SU-DHL-6 (cell line): Measurements from ENCODE around the gene ZNF248.

Source experiments
- H2AFZ ChIP-seq: fragments of 200-600 bp; sonication (generic); 2 replicates; pipeline ENCODE4 v1.6.1; 2014; ENCODE audit warnings: low read depth, mild to moderate bottlenecking, moderate library complexity, mixed read lengths, antibody characterized with exemption, low read length; ENCODE audit not compliant: severe bottlenecking
- H3F3A ChIP-seq: fragments of 200-600 bp; shearing (Covaris generic); 2 replicates; pipeline ENCODE4 v1.6.0; 2016; ENCODE audit warnings: antibody characterized with exemption, mild to moderate bottlenecking; ENCODE audit not compliant: insufficient read depth
- H3K27ac ChIP-seq: fragments of 200-600 bp; sonication (generic); 2 replicates; pipeline ENCODE4 v1.5.1; 2016; ENCODE audit warnings: low read depth, mild to moderate bottlenecking, low read length, moderate library complexity, mixed read lengths
- H3K27me3 ChIP-seq: fragments of 200-600 bp; sonication (generic), shearing (Covaris generic); 2 replicates; pipeline ENCODE4 v1.6.0; 2014; ENCODE audit warnings: mild to moderate bottlenecking, low read length
- H3K36me3 ChIP-seq: fragments of 200-600 bp; sonication (generic); 2 replicates; pipeline ENCODE4 v1.6.1; 2014; ENCODE audit warnings: mild to moderate bottlenecking, low read length, mixed read lengths
- H3K4me2 ChIP-seq: fragments of 300-600, 200-600 bp; shearing (Covaris generic), sonication (generic); 2 replicates; pipeline ENCODE4 v1.6.0; 2014; ENCODE audit warnings: low read length, low read depth, mild to moderate bottlenecking; ENCODE audit not compliant: poor library complexity, severe bottlenecking
- H3K4me3 ChIP-seq: fragments of 200-600 bp; sonication (generic); 2 replicates; pipeline ENCODE4 v1.5.1; 2014; ENCODE audit warnings: antibody characterized with exemption, low read length, mild to moderate bottlenecking, mixed read lengths; ENCODE audit not compliant: insufficient read depth, poor library complexity, severe bottlenecking
- H3K79me2 ChIP-seq: fragments of 200-600 bp; sonication (generic); 2 replicates; pipeline ENCODE4 v1.6.1; 2014; ENCODE audit warnings: mild to moderate bottlenecking, low read length, moderate library complexity; ENCODE audit not compliant: insufficient read depth
- H3K9ac ChIP-seq: fragments of 200-600 bp; sonication (generic); 2 replicates; pipeline ENCODE4 v1.7.0; 2014; ENCODE audit warnings: mild to moderate bottlenecking, low read length
- H3K9me2 ChIP-seq: fragments of 200-600 bp; sonication (generic); replicated peaks from 2 replicates; pipeline ENCODE4 v1.6.1; 2014; ENCODE audit warnings: low read length; ENCODE audit not compliant: insufficient read depth
- H3K9me3 ChIP-seq: fragments of 200-600 bp; sonication (generic); 2 replicates; pipeline ENCODE4 v1.6.1; 2014; ENCODE audit warnings: low read length, mixed read lengths; ENCODE audit not compliant: insufficient read depth
- H4K20me1 ChIP-seq: fragments of 200-600 bp; sonication (generic); 2 replicates; pipeline ENCODE4 v1.6.1; 2014; ENCODE audit warnings: low read depth, mild to moderate bottlenecking, antibody characterized with exemption, low read length, moderate library complexity, mixed read lengths
- EZH2phosphoT487 ChIP-seq: fragments of 200-600 bp; sonication (generic), shearing (Covaris generic); conservative IDR thresholded peaks from 2 replicates; pipeline ENCODE4 v1.6.1; 2018; ENCODE audit warnings: mild to moderate bottlenecking, antibody characterized with exemption, low read length, moderate library complexity, mixed read lengths
- TF ChIP-seq, protein P1 (sequence below): fragments of 200-600 bp; sonication (generic); IDR thresholded peaks from one replicate; pipeline ENCODE4 v1.5.1; 2017; ENCODE audit warnings: antibody characterized with exemption, mild to moderate bottlenecking, low read length, moderate library complexity; ENCODE audit not compliant: insufficient read depth, poor library complexity, severe bottlenecking

The ZNF248 gene

GRCh38 chr10:37789590-37789989 is 67.8 kb downstream of the ZNF248 start:
- TF ChIP-seq, protein P1, sequence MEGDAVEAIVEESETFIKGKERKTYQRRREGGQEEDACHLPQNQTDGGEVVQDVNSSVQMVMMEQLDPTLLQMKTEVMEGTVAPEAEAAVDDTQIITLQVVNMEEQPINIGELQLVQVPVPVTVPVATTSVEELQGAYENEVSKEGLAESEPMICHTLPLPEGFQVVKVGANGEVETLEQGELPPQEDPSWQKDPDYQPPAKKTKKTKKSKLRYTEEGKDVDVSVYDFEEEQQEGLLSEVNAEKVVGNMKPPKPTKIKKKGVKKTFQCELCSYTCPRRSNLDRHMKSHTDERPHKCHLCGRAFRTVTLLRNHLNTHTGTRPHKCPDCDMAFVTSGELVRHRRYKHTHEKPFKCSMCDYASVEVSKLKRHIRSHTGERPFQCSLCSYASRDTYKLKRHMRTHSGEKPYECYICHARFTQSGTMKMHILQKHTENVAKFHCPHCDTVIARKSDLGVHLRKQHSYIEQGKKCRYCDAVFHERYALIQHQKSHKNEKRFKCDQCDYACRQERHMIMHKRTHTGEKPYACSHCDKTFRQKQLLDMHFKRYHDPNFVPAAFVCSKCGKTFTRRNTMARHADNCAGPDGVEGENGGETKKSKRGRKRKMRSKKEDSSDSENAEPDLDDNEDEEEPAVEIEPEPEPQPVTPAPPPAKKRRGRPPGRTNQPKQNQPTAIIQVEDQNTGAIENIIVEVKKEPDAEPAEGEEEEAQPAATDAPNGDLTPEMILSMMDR = no peak
- TF ChIP-seq EZH2phosphoT487 = no peak
- Histone ChIP-seq H3K79me2 (no peaks in the 10 kb centered on the region), H3K9me2 (no peaks in the 10 kb centered on the region), H4K20me1 (no peaks in the 10 kb centered on the region), H3K4me2 (no peak overlapping the region), H3F3A (no peaks in the 10 kb centered on the region), H3K4me3 (no peak overlapping the region), H2AFZ (no peak overlapping the region), H3K9ac (no peak overlapping the region), H3K36me3 (no peaks in the 10 kb centered on the region), H3K9me3 (no peaks in the 10 kb centered on the region), H3K27me3 (no peaks in the 10 kb centered on the region), H3K27ac (no peak overlapping the region)

DNA sequence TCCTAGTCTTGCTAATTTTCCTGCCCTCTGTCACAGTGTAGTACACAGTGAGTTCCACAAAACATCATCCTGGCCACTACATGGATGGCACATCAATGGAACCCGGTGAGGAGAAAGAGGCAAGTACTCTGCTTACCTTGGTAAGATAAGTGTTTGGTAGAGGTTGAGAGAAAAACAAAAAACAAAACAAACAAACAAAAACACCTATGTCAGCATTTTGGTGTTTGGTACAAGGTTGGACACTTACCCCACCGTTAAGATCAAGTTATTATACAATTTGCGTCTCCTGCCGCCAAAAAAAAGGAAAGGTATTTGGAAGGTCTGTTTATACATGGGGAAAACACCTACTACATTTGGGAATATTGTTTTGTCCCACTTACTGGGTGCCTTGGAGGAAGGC is 72.7 kb downstream of the ZNF248 start:
- Histone ChIP-seq H3K36me3 (no peaks in the 10 kb centered on the region), H4K20me1 (no peaks in the 10 kb centered on the region), H3F3A (no peaks in the 10 kb centered on the region), H3K4me2 (no peak overlapping the region), H3K9me3 (no peaks in the 10 kb centered on the region), H2AFZ (no peak overlapping the region), H3K9ac (no peak overlapping the region), H3K27me3 (no peaks in the 10 kb centered on the region), H3K27ac (no peak overlapping the region), H3K9me2 (no peaks in the 10 kb centered on the region), H3K4me3 (no peak overlapping the region), H3K79me2 (no peaks in the 10 kb centered on the region)
- TF ChIP-seq, protein P1 = no peak
- no peak for TF ChIP-seq EZH2phosphoT487

- TF ChIP-seq, protein P1 = no peak
- no peak for TF ChIP-seq EZH2phosphoT487
- H3K4me3 ChIP-seq = no peak overlapping the region
- H3K36me3 ChIP-seq = no peaks in the 10 kb centered on the region
- no peaks in the 10 kb centered on the region for H3K9me3 ChIP-seq
- H4K20me1 ChIP-seq = no peaks in the 10 kb centered on the region
- no peak overlapping the region for H3K9ac ChIP-seq
- H3K27me3 ChIP-seq = no peaks in the 10 kb centered on the region
- no peaks in the 10 kb centered on the region for H3K9me2 ChIP-seq
- no peak overlapping the region for H3K4me2 ChIP-seq
- H3F3A ChIP-seq = no peaks in the 10 kb centered on the region
- no peak overlapping the region for H3K27ac ChIP-seq
- no peaks in the 10 kb centered on the region for H3K79me2 ChIP-seq
- H2AFZ ChIP-seq = no peak overlapping the region
Observed at GRCh38 chr10:37780536-37780935, 76.9 kb downstream of the ZNF248 start.
